Measurements from ENCODE around the gene GOLGA8M. TPM values are rescaled to one million over a fixed set of nuclear protein-coding genes. Genes with fewer than 3 reads are reported as not detected.
"Not testable (repeated sequence)": the region's sequence is repeated elsewhere in the genome, so short reads cannot be mapped to it uniquely, and the experiment has no call there.

The GOLGA8M gene
- total RNA-seq (2022) (not detected in 2 replicates), Bru-seq, nascent RNA (not detected), BruChase-seq, experiment 1, labeled RNA remaining after a 6-hour chase (percentile 9 among the genes with signal in this experiment), BruChase-seq, experiment 2, labeled RNA remaining after a 2-hour chase (percentile 5 among the genes with signal in this experiment)
- long read RNA-seq, result 0 reads

GRCh38 chr15:28712270-28712669 is at the start of gene GOLGA8M:
TSS of gene GOLGA8M (minus strand) at chr15:28712421. CDS start at chr15:28712323, 98 bp downstream.
- intact Hi-C loops (cut with micrococcal nuclease; ENCODE audit: unreplicated experiment); H3K4me3 Mint-ChIP-seq (ENCODE audit: low read depth, unreplicated experiment); H3K27ac Mint-ChIP-seq (ENCODE audit: unreplicated experiment); BruUV-seq (replicated peaks); DNase-seq; H3K4me1 Mint-ChIP-seq (ENCODE audit: low read depth, unreplicated experiment); CTCF ChIA-PET; H3K36me3 Mint-ChIP-seq (ENCODE audit: insufficient read depth, unreplicated experiment); H3K27me3 Mint-ChIP-seq (ENCODE audit: unreplicated experiment); H3K9me3 Mint-ChIP-seq (ENCODE audit: low read depth, unreplicated experiment): not testable (repeated sequence)

DNA sequence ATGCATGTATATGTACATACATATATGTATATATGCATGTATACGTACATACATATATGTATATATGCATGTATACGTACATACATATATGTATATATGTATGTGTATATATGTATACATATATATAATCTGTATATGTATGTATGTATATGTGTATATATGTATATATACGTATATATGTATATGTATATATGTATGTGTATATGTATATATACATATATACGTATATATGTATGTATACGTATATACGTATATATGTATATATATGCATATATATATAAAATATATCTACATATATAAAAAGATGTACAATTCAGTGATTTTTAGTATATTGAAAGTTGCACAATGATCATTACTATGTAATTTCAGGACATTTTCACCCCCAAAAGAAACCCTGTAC is 30.7 kb upstream of the GOLGA8M start:
- intact Hi-C loops (cut with micrococcal nuclease; ENCODE audit: unreplicated experiment); H3K27ac Mint-ChIP-seq (ENCODE audit: unreplicated experiment); H3K9me3 Mint-ChIP-seq (ENCODE audit: low read depth, unreplicated experiment); H3K4me3 Mint-ChIP-seq (ENCODE audit: low read depth, unreplicated experiment); DNase-seq; H3K36me3 Mint-ChIP-seq (ENCODE audit: insufficient read depth, unreplicated experiment); H3K27me3 Mint-ChIP-seq (ENCODE audit: unreplicated experiment); BruUV-seq (replicated peaks); CTCF ChIA-PET; H3K4me1 Mint-ChIP-seq (ENCODE audit: low read depth, unreplicated experiment): not testable (repeated sequence)

GRCh38 chr15:28738590-28739292 is 26.5 kb upstream of the GOLGA8M start:
- H3K27ac Mint-ChIP-seq (ENCODE audit: unreplicated experiment); H3K27me3 Mint-ChIP-seq (ENCODE audit: unreplicated experiment); BruUV-seq (replicated peaks); H3K4me3 Mint-ChIP-seq (ENCODE audit: low read depth, unreplicated experiment); CTCF ChIA-PET; intact Hi-C loops (cut with micrococcal nuclease; ENCODE audit: unreplicated experiment); DNase-seq; H3K9me3 Mint-ChIP-seq (ENCODE audit: low read depth, unreplicated experiment); H3K36me3 Mint-ChIP-seq (ENCODE audit: insufficient read depth, unreplicated experiment); H3K4me1 Mint-ChIP-seq (ENCODE audit: low read depth, unreplicated experiment): not testable (repeated sequence)

DNA sequence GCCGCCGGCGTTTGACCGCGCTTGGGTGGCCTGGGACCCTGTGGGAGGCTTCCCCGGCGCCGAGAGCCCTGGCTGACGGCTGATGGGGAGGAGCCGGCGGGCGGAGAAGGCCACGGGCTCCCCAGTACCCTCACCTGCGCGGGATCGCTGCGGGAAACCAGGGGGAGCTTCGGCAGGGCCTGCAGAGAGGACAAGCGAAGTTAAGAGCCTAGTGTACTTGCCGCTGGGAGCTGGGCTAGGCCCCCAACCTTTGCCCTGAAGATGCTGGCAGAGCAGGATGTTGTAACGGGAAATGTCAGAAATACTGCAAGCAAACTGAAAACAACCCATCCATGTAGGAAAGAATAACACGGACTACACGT is 26.0 kb upstream of the GOLGA8M start:
- H3K9me3 Mint-ChIP-seq (ENCODE audit: low read depth, unreplicated experiment); intact Hi-C loops (cut with micrococcal nuclease; ENCODE audit: unreplicated experiment); H3K36me3 Mint-ChIP-seq (ENCODE audit: insufficient read depth, unreplicated experiment); CTCF ChIA-PET; BruUV-seq (replicated peaks); H3K27me3 Mint-ChIP-seq (ENCODE audit: unreplicated experiment); DNase-seq; H3K4me1 Mint-ChIP-seq (ENCODE audit: low read depth, unreplicated experiment); H3K4me3 Mint-ChIP-seq (ENCODE audit: low read depth, unreplicated experiment); H3K27ac Mint-ChIP-seq (ENCODE audit: unreplicated experiment): not testable (repeated sequence)

DNA sequence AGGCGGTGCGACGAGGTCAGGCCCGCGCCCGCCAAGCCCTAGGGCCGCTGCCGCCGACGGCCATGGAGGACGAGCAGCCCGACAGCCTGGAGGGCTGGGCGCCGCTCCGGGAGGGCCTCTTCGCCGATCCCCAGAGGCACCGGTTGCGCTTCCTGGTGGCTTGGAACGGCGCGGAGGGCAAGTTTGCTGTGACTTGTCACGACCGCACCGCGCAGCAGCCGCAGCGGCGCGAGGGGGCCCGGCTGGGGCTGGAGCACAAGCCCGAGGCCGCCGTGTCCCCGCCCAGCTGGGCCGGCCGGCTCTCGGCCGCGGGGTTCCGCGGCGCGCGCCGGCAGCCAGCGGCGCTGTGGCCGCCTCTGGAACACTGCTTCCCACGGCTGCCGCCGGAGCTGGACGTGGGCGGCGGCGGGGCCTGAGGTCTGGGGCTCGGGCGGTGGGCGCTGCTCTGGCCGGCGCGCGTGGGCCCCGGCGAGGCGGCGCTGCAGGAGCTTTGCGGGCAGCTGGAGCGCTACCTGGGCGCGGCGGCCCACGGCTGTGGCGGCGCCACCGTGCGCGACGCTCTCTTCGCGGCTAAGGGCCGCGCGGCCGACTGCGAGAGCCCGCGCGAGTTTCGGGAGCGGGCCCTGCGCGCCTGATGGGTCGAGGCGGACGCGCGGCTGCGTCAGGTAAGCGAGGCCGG is 25.4 kb upstream of the GOLGA8M start:
- peak; percentile 1 for DNase-seq
- H3K4me1 Mint-ChIP-seq (ENCODE audit: low read depth, unreplicated experiment); intact Hi-C loops (cut with micrococcal nuclease; ENCODE audit: unreplicated experiment); H3K27me3 Mint-ChIP-seq (ENCODE audit: unreplicated experiment); BruUV-seq (replicated peaks); CTCF ChIA-PET; H3K9me3 Mint-ChIP-seq (ENCODE audit: low read depth, unreplicated experiment); H3K4me3 Mint-ChIP-seq (ENCODE audit: low read depth, unreplicated experiment); H3K36me3 Mint-ChIP-seq (ENCODE audit: insufficient read depth, unreplicated experiment); H3K27ac Mint-ChIP-seq (ENCODE audit: unreplicated experiment): not testable (repeated sequence)

DNA sequence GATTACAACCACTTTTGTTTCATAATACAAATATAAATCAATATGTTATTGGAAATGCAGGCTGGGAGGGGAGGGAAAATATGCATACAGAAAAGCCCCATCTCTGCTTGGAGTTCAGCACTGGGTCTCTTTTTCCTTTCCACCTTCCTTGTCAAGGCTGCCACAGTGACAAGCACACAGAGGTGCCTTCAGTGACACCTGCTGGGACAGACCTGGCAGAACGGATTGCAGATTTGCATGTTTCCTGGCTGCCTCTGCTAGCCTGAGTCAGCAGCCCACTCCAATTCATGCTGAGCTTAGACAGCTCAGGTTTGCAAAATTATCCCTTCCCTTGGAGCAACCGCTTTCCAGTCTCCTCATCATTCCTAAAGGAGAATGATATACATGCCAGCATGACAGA is 15.8 kb upstream of the GOLGA8M start:
- H3K27me3 Mint-ChIP-seq (ENCODE audit: unreplicated experiment); H3K9me3 Mint-ChIP-seq (ENCODE audit: low read depth, unreplicated experiment); H3K27ac Mint-ChIP-seq (ENCODE audit: unreplicated experiment); H3K4me1 Mint-ChIP-seq (ENCODE audit: low read depth, unreplicated experiment); CTCF ChIA-PET; BruUV-seq (replicated peaks); H3K36me3 Mint-ChIP-seq (ENCODE audit: insufficient read depth, unreplicated experiment); intact Hi-C loops (cut with micrococcal nuclease; ENCODE audit: unreplicated experiment); H3K4me3 Mint-ChIP-seq (ENCODE audit: low read depth, unreplicated experiment): not testable (repeated sequence)
- peak; percentile 15 for DNase-seq

DNA sequence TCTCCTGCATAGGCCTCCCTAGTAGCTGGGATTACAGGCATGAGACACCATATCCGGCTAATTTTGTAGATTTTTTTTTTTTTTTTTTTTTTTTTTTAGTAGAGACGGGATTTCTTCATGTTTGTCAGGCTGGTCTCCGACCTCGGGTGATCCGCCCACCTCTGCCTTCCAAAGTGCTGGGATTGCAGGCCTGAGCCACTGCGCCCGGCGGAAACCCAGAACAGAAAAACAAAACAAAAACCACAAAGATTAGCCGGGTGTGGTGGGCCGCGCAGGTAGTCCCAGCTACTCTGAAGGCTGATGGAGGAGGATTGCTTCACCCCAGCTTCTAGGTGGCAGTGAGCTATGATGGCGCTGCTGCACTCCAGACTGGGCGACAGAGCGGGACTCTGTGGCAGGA is 14.8 kb upstream of the GOLGA8M start:
- H3K27ac Mint-ChIP-seq (ENCODE audit: unreplicated experiment); H3K4me1 Mint-ChIP-seq (ENCODE audit: low read depth, unreplicated experiment); BruUV-seq (replicated peaks); H3K4me3 Mint-ChIP-seq (ENCODE audit: low read depth, unreplicated experiment); CTCF ChIA-PET; H3K36me3 Mint-ChIP-seq (ENCODE audit: insufficient read depth, unreplicated experiment); intact Hi-C loops (cut with micrococcal nuclease; ENCODE audit: unreplicated experiment); H3K27me3 Mint-ChIP-seq (ENCODE audit: unreplicated experiment); H3K9me3 Mint-ChIP-seq (ENCODE audit: low read depth, unreplicated experiment); DNase-seq: not testable (repeated sequence)

All from Calu3 (cell line).